Activated gamma-delta T cell treated with anti-CD3 and anti-CD28 coated beads, Interleukin-2, amount 50 U/mL, for 16 hours (primary cell): Measurements from ENCODE around the gene SSX7.
"Not testable (repeated sequence)": the region's sequence is repeated elsewhere in the genome, so short reads cannot be mapped to it uniquely, and the experiment has no call there.

Experiments used
- DNase-seq: peaks from one replicate; pipeline ENCODE4 v3.0.0-alpha.2; 2020; ENCODE audit warnings: low read depth

The SSX7 gene, protein sequence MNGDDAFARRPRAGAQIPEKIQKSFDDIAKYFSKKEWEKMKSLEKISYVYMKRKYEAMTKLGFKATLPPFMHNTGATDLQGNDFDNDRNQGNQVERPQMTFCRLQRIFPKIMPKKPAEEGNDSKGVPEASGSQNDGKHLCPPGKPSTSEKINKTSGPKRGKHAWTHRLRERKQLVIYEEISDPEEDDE

DNA sequence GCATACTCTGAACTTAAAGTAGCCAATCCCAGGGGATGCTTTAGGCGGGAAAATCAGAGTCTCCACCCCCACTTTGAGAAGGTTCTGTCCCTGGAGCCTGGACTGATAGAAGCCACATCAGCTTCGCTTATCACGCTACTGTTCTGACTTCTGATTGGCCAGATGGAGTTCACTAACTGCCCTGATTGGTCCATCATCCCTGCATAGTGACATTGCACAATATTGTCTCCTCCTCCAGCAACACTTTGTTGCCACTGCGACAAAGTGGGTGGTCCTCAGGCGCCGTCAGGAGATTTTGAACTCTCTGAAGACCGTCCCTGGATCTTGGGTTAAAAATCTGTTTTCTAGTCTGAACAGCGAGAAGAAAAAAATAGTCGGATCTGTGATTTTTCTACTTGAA lies at the start of gene SSX7:
Gene SSX7, minus strand, starts transcription at position 101 of the 400 bp plus-strand sequence. CDS start 1,428 bp downstream, outside the sequence.
- DNase-seq: not testable (repeated sequence)

DNA sequence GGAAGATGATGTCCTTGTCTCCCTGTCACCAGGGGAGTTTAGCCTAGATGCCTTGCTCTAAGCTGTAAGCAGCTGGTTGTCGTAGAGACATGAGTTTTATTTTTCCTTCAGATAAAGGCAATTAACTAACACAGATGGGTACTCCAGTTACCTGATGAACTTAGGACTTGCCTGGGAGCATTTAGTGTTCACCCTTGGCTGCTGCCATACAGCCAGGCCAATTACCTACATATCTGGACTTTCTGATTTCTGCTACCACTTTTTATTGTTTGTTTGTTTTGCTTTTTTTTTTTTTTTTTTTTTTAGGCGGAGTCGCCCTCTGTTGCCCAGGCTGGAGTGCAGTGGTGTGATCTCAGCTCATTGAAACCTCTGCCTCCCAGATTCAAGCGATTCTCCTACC lies 37.3 kb upstream of the SSX7 start:
- not testable (repeated sequence) for DNase-seq

DNA sequence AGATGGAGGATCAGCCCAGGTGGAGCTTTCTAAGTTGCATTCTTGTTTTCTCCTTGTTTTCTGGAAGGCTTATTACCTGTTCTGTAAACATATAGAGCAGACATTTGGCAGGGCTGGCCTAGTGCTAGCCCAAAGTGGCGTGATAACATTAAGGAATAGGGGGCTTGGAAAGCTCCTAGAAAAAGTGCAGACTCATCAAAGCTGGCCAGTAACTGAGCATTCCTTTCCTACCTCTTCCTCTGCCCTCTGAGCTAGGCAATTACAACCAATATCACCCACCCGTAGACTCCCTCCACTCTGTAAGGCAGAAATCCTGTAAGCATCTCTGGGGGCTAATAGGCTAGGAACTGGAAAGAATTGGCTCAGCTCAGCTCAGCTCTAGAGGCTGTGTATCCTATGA lies 7.5 kb upstream of the SSX7 start:
- DNase-seq: not testable (repeated sequence)

DNA sequence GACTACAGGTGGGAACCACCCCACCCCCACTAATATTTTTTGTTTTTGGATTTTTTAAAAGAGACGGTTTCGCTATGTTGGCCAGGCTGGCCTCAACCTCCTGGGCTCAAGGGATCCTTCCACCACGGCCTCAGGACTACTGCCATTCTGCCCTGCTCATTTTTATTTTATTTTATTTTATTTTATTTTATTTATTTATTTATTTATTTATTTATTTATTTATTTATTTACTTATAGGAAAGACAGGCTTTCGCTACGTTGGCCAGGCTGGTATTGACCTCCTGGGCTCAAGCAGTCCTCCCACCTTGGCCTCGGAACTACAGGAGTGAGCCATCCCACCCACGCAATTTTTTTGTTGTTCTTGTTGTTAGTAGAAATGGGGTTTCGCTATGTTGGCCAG lies 775 bp upstream of the SSX7 start:
- not testable (repeated sequence) for DNase-seq

DNA sequence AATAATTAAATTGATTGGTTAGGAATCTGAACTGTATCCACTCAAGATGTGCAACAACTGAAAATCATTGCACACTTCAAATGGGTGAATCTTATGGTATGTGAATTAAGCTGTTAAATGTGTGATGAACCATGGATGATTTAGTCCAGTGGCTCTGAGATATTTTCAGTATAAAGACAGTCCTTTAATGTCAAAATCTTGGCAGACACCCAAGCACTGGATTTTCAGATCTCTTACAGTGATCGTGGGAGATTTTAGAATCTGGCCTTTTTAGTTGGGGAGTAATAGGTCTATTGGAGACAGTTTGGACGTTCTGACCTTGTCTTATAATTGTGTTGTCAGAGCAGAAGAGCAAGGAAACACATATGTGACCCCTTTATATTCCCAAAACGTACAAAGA lies 4.0 kb downstream of the SSX7 start:
- not testable (repeated sequence) for DNase-seq

DNA sequence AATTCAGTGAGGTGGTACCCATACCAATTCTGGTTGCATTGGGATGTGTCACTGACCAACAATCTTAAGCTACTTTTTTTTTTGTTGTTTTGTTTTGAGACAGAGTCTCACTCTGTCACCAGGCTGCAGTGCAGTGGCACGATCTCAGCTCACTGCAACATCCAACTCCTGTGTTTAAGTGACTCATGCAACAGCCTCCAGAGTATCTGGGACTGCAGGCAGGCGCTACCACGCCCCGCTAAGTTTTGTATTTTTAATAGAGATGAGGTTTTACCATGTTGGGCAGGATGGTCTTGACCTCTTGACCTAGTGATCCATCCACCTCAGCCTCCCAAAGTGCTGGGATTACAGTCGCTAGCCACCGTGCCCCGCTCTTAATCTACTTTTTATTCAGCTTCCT lies 5.7 kb downstream of the SSX7 start:
- not testable (repeated sequence) for DNase-seq

DNA sequence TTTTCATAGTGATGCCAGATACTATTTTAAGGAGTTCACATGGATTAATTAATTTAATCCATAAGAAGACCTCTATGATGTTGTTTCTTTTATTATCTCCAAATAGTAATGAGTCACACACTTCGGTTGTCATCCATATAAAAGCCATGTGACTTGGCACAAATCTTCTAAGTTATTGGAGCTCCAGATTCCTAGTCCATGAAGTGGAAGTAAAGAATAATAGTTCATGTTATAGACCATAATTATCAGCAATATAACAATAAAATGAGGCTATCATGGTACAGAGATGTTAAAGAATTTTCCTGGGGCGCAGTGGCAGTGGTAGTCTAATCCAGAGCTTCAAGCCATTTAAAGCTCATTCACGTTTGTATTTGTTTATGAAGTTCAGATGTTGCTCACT lies 26.2 kb downstream of the SSX7 start:
- DNase-seq: not testable (repeated sequence)

DNA sequence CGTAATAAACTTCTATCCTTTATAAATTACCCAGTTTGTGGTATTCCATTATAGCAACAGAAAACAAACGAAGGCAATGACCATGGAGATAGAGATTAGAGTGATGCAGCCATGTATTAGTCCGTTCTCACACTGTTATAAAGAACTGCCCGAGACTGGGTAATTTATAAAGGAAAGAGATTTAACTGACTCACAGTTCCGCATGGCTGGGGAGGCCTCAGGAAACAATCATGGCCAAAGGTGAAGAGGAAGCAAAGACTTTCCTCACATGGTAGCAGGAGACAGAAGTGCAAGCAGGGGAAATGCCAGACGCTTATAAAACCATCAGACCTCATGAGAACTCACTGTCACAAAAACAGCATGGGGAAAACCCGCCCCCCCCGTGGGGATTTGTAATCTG lies 34.0 kb downstream of the SSX7 start:
- not testable (repeated sequence) for DNase-seq

DNA sequence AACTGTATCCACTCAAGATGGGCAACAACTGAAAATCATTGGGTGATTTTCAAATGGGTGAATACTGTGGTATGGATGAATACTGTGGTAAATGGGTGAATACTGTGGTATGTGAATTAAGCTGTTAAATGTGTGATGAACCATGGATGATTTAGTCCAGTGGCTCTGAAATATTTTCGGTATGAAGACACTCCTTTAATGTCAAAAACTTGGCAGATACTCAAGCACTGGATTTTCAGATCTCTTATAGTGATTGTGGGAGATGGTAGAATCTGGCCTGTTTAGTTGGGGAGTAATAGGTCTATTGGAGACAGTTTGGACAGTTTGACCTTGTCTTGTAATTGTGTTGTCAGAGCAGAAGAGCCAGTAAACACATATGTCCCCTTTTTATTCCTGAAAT lies 45.7 kb downstream of the SSX7 start:
- DNase-seq: no peak

DNA sequence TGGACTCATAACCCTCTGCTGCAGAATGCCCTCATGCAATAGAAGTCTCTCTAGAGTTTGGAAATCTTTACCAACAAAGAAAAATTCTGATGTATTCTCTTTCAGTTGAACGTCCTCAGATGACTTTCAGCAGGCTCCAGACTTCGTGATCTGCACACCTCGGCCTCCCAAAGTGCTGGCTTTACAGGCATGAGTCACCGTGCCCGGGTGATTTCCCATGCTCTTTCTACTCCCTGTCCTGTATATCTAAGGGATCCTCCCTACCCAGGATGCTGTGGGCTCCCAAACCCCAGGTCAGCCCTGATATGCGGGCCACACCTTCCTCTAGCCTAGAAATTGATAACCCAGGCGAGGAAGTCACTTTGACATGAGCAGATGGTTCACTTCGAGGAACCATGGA lies 51.5 kb downstream of the SSX7 start:
- DNase-seq: not testable (repeated sequence)

DNA sequence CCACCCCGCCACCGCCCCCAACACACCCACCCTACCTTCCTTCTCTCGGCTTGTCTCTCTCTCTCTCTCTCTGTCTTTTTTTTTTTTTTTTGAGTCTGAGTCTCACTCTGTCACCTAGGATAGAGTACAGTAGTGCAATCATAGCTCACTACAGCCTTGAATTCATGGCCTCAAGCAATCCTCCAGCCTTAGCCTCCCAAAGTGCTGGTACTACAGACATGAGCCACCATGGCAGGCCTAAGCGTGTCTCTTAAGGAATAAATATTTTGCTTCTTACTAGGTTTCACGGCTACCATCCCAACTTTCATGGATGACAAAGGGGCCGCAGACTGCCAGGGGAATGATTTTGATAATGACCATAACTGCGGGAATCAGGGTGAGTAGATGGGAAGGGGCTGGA lies 55.8 kb downstream of the SSX7 start:
- DNase-seq: no peak

DNA sequence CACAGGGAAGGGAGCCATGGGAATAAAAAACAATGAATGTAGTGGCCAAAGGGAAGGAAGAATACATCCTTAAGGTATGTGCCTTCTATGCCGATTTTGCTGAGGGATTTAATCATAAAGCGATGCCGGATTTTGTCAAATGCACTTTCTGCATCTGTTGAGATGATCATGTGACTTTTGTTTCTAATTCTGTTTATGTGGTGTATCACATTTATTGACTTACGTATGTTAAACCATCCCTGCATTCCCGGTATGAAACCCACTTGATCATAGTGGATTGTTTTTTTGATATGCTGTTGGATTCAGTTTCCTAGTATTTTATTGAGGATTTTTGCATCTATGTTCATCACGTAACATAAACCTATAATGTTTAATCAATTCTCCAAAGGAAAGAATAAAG lies 60.0 kb downstream of the SSX7 start:
- no peak for DNase-seq
